ENCODE measurements around the gene ABCA5. TPM values are rescaled to one million over a fixed set of nuclear protein-coding genes. Genes with fewer than 3 reads are reported as not detected.
A peak's percentile ranks its signal among the peaks of the same experiment; 100 is the strongest.

ABCA5 gene
- total RNA-seq, 1 donor from 2014 or later: 13.3 TPM

- Mint-ChIP-seq H3K4me3 (no peak overlapping the region), H3K36me3 (ENCODE audit: low read depth) (no peaks in the 10 kb centered on the region), H3K27ac (no peak overlapping the region), H3K27me3 (peaks cover 13% of the 10 kb centered on the region), H3K4me1 (no peaks in the 10 kb centered on the region), H3K9me3 (no peaks in the 10 kb centered on the region)
- intact Hi-C loops (cut with micrococcal nuclease): no loop called here
- DNase-seq: no peak
Measured at GRCh38 chr17:69342896-69343644, 16.1 kb upstream of the ABCA5 start.

GRCh38 chr17:69339937-69340336, 13.0 kb upstream of the ABCA5 start:
- DNase-seq: no peak
- H3K4me3 Mint-ChIP-seq: no peak overlapping the region
- no peaks in the 10 kb centered on the region for H3K36me3 Mint-ChIP-seq (ENCODE audit: low read depth)
- H3K27me3 Mint-ChIP-seq: peaks cover 16% of the 10 kb centered on the region
- H3K27ac Mint-ChIP-seq: no peak overlapping the region
- intact Hi-C loops (cut with micrococcal nuclease): loop anchor here (10.0 kb wide), 1 partner anchor 185 kb away; no protein-coding TSS in a partner anchor
- no peaks in the 10 kb centered on the region for H3K9me3 Mint-ChIP-seq
- peaks cover 3% of the 10 kb centered on the region for H3K4me1 Mint-ChIP-seq

GRCh38 chr17:69336996-69337395, 10.1 kb upstream of the ABCA5 start:
- Mint-ChIP-seq H3K27ac (no peak overlapping the region), H3K36me3 (ENCODE audit: low read depth) (no peaks in the 10 kb centered on the region), H3K27me3 (peaks cover 21% of the 10 kb centered on the region), H3K4me1 (peaks cover 3% of the 10 kb centered on the region), H3K4me3 (no peak overlapping the region), H3K9me3 (no peaks in the 10 kb centered on the region)
- intact Hi-C loops (cut with micrococcal nuclease): loop anchor here (10.0 kb wide), 1 partner anchor 188 kb away; no protein-coding TSS in a partner anchor
- DNase-seq: no peak

- Mint-ChIP-seq H3K36me3 (ENCODE audit: low read depth) (no peaks in the 10 kb centered on the region), H3K27ac (no peak overlapping the region), H3K4me1 (peaks cover 3% of the 10 kb centered on the region), H3K27me3 (peaks cover 24% of the 10 kb centered on the region), H3K4me3 (no peak overlapping the region), H3K9me3 (no peaks in the 10 kb centered on the region)
- no peak for DNase-seq
- intact Hi-C loops (cut with micrococcal nuclease): loop anchor here (10.0 kb wide), 1 partner anchor 188 kb away; no protein-coding TSS in a partner anchor
Measured at GRCh38 chr17:69336580-69336979, 9.6 kb upstream of the ABCA5 start.

- no peak for DNase-seq
- Mint-ChIP-seq H3K4me3 (no peak overlapping the region), H3K9me3 (peaks cover under 1% of the 10 kb centered on the region), H3K27me3 (peaks cover 27% of the 10 kb centered on the region), H3K27ac (no peak overlapping the region), H3K4me1 (peaks cover 3% of the 10 kb centered on the region), H3K36me3 (ENCODE audit: low read depth) (no peaks in the 10 kb centered on the region)
- intact Hi-C loops (cut with micrococcal nuclease): loop anchor here (10.0 kb wide), 1 partner anchor 190 kb away; no protein-coding TSS in a partner anchor
Measured at GRCh38 chr17:69335058-69335457, 8.1 kb upstream of the ABCA5 start.

GRCh38 chr17:69333561-69333960, 6.6 kb upstream of the ABCA5 start:
- Mint-ChIP-seq H3K9me3 (peaks cover 4% of the 10 kb centered on the region), H3K4me3 (no peak overlapping the region), H3K36me3 (ENCODE audit: low read depth) (no peaks in the 10 kb centered on the region), H3K4me1 (peaks cover 3% of the 10 kb centered on the region), H3K27ac (no peak overlapping the region), H3K27me3 (peaks cover 27% of the 10 kb centered on the region)
- intact Hi-C loops (cut with micrococcal nuclease): loop anchor here (10.0 kb wide), 1 partner anchor 191 kb away; no protein-coding TSS in a partner anchor
- no peak for DNase-seq

GRCh38 chr17:69331756-69332155, 4.8 kb upstream of the ABCA5 start:
- H3K27ac Mint-ChIP-seq: no peak overlapping the region
- intact Hi-C loops (cut with micrococcal nuclease): loop anchor here (10.0 kb wide), 1 partner anchor 193 kb away; no protein-coding TSS in a partner anchor
- no peak overlapping the region for H3K4me3 Mint-ChIP-seq
- H3K36me3 Mint-ChIP-seq (ENCODE audit: low read depth): peaks cover 1% of the 10 kb centered on the region
- H3K9me3 Mint-ChIP-seq: peaks cover 4% of the 10 kb centered on the region
- peaks cover 12% of the 10 kb centered on the region for H3K4me1 Mint-ChIP-seq
- no peak for DNase-seq
- peaks cover 29% of the 10 kb centered on the region for H3K27me3 Mint-ChIP-seq

- DNase-seq: no peak
- peaks cover 4% of the 10 kb centered on the region for H3K9me3 Mint-ChIP-seq
- intact Hi-C loops (cut with micrococcal nuclease): loop anchor here (1.0 to 10.0 kb wide), 4 partner anchors 88 to 1332 kb away; partner anchors contain the start of genes ARSG, C17orf58, MAP2K6 and PRKAR1A
- H3K4me1 Mint-ChIP-seq: peaks cover 29% of the 10 kb centered on the region
- peaks cover 9% of the 10 kb centered on the region for H3K36me3 Mint-ChIP-seq (ENCODE audit: low read depth)
- peaks cover 21% of the 10 kb centered on the region for H3K27me3 Mint-ChIP-seq
- peak overlapping the region; percentile 96 for H3K27ac Mint-ChIP-seq
- peak overlapping the region; percentile 99 for H3K4me3 Mint-ChIP-seq
Measured at GRCh38 chr17:69326377-69327059, 415 bp downstream of the ABCA5 start.

- peaks cover 17% of the 10 kb centered on the region for H3K27me3 Mint-ChIP-seq
- no peak for DNase-seq
- H3K27ac Mint-ChIP-seq: peak overlapping the region; percentile 77
- H3K4me3 Mint-ChIP-seq: peak overlapping the region; percentile 99
- peaks cover 29% of the 10 kb centered on the region for H3K4me1 Mint-ChIP-seq
- peaks cover 9% of the 10 kb centered on the region for H3K36me3 Mint-ChIP-seq (ENCODE audit: low read depth)
- peaks cover 4% of the 10 kb centered on the region for H3K9me3 Mint-ChIP-seq
- intact Hi-C loops (cut with micrococcal nuclease): loop anchor here (10.0 kb wide), 3 partner anchors 811 to 1331 kb away; partner anchors contain the start of genes ARSG, C17orf58, PRKAR1A and SLC16A6
Measured at GRCh38 chr17:69325518-69326376, 1.2 kb downstream of the ABCA5 start.

GRCh38 chr17:69323806-69324205, 3.1 kb downstream of the ABCA5 start:
- Mint-ChIP-seq H3K27ac (no peak overlapping the region), H3K36me3 (ENCODE audit: low read depth) (peaks cover 11% of the 10 kb centered on the region), H3K27me3 (peaks cover 15% of the 10 kb centered on the region), H3K4me3 (no peak overlapping the region), H3K4me1 (peaks cover 33% of the 10 kb centered on the region), H3K9me3 (no peaks in the 10 kb centered on the region)
- no peak for DNase-seq
- intact Hi-C loops (cut with micrococcal nuclease): loop anchor here (10.0 kb wide), 3 partner anchors 809 to 1329 kb away; partner anchors contain the start of genes ARSG, C17orf58, PRKAR1A and SLC16A6

- H3K4me1 Mint-ChIP-seq: peaks cover 18% of the 10 kb centered on the region
- DNase-seq: no peak
- intact Hi-C loops (cut with micrococcal nuclease): loop anchor here (10.0 kb wide), 3 partner anchors 806 to 1326 kb away; partner anchors contain the start of genes ARSG, C17orf58, PRKAR1A and SLC16A6
- H3K4me3 Mint-ChIP-seq: no peak overlapping the region
- H3K36me3 Mint-ChIP-seq (ENCODE audit: low read depth): peaks cover 9% of the 10 kb centered on the region
- no peak overlapping the region for H3K27ac Mint-ChIP-seq
- no peaks in the 10 kb centered on the region for H3K9me3 Mint-ChIP-seq
- H3K27me3 Mint-ChIP-seq: peaks cover 8% of the 10 kb centered on the region
Measured at GRCh38 chr17:69320908-69321238, 6.1 kb downstream of the ABCA5 start.

GRCh38 chr17:69320210-69320907, 6.6 kb downstream of the ABCA5 start:
- no peak overlapping the region for H3K27ac Mint-ChIP-seq
- no peak overlapping the region for H3K4me3 Mint-ChIP-seq
- H3K9me3 Mint-ChIP-seq: no peaks in the 10 kb centered on the region
- peaks cover 7% of the 10 kb centered on the region for H3K36me3 Mint-ChIP-seq (ENCODE audit: low read depth)
- intact Hi-C loops (cut with micrococcal nuclease): loop anchor here (10.0 kb wide), 3 partner anchors 806 to 1326 kb away; partner anchors contain the start of genes ARSG, C17orf58, PRKAR1A and SLC16A6
- peaks cover 13% of the 10 kb centered on the region for H3K4me1 Mint-ChIP-seq
- DNase-seq: no peak
- H3K27me3 Mint-ChIP-seq: peaks cover 3% of the 10 kb centered on the region

- Mint-ChIP-seq H3K27ac (no peak overlapping the region), H3K4me1 (peaks cover 4% of the 10 kb centered on the region), H3K36me3 (ENCODE audit: low read depth) (peaks cover 2% of the 10 kb centered on the region), H3K27me3 (no peaks in the 10 kb centered on the region), H3K9me3 (no peaks in the 10 kb centered on the region), H3K4me3 (no peak overlapping the region)
- intact Hi-C loops (cut with micrococcal nuclease): no loop called here
- no peak for DNase-seq
Measured at GRCh38 chr17:69317625-69318024, 9.3 kb downstream of the ABCA5 start.
